Activated CD8-positive, alpha-beta memory T cell treated with anti-CD3 and anti-CD28 coated beads, Interleukin-2, amount 50 U/mL, for 24 hours (primary cell): ENCODE results near the gene MAN1A1.

Experiments
- DNase-seq: peaks from one replicate; pipeline ENCODE4 v3.0.0-alpha.2; 2020; ENCODE audit errors: extremely low read depth

The MAN1A1 gene

GRCh38 chr6:119346450-119346849, 3.1 kb downstream of the MAN1A1 start:
- DNase-seq = no peak

- no peak for DNase-seq
Measured at GRCh38 chr6:119345114-119345513, 4.4 kb downstream of the MAN1A1 start.

- no peak for DNase-seq
Measured at GRCh38 chr6:119344306-119344705, 5.3 kb downstream of the MAN1A1 start.

- no peak for DNase-seq
Measured at GRCh38 chr6:119343573-119344146, 5.9 kb downstream of the MAN1A1 start.

GRCh38 chr6:119343167-119343566, 6.4 kb downstream of the MAN1A1 start:
- DNase-seq = no peak

GRCh38 chr6:119342430-119342829, 7.1 kb downstream of the MAN1A1 start:
- DNase-seq = no peak

GRCh38 chr6:119340796-119341487, 8.6 kb downstream of the MAN1A1 start:
- no peak for DNase-seq

- DNase-seq = no peak
Measured at GRCh38 chr6:119339941-119340456, 9.6 kb downstream of the MAN1A1 start.

- no peak for DNase-seq
Measured at GRCh38 chr6:119337762-119338161, 11.8 kb downstream of the MAN1A1 start.

- DNase-seq = no peak
Measured at GRCh38 chr6:119337252-119337651, 12.3 kb downstream of the MAN1A1 start.

GRCh38 chr6:119334535-119335264, 14.9 kb downstream of the MAN1A1 start:
- DNase-seq = no peak

- DNase-seq = no peak
Measured at GRCh38 chr6:119333707-119334295, 15.8 kb downstream of the MAN1A1 start.

GRCh38 chr6:119333063-119333609, 16.4 kb downstream of the MAN1A1 start:
- DNase-seq = no peak

- DNase-seq = no peak
Measured at GRCh38 chr6:119331663-119332286, 17.8 kb downstream of the MAN1A1 start.

- no peak for DNase-seq
Measured at GRCh38 chr6:119330520-119331113, 18.9 kb downstream of the MAN1A1 start.

GRCh38 chr6:119329794-119330180, 19.8 kb downstream of the MAN1A1 start:
- no peak for DNase-seq

GRCh38 chr6:119328892-119329793, 20.4 kb downstream of the MAN1A1 start:
- DNase-seq = no peak

- no peak for DNase-seq
Measured at GRCh38 chr6:119328254-119328653, 21.3 kb downstream of the MAN1A1 start.

GRCh38 chr6:119327810-119328209, 21.8 kb downstream of the MAN1A1 start:
- no peak for DNase-seq

- no peak for DNase-seq
Measured at GRCh38 chr6:119326291-119327005, 23.1 kb downstream of the MAN1A1 start.
